ENCODE results near the gene ZNF578. TPM values are rescaled to one million over a fixed set of nuclear protein-coding genes. Genes with fewer than 3 reads are reported as not detected.
"Not testable (repeated sequence)": the region's sequence is repeated elsewhere in the genome, so short reads cannot be mapped to it uniquely, and the experiment has no call there.

Gene ZNF578
- total RNA-seq, 1 donor from 2014 or later = 0.56 TPM

GRCh38 chr19:52524086-52524485, 70.7 kb downstream of the ZNF578 start:
- no peaks in the 10 kb centered on the region for H3K9me3 Mint-ChIP-seq
- H3K27ac Mint-ChIP-seq = peak overlapping the region; percentile 56
- DNase-seq (ENCODE audit: low spot score in 2 of 2, unreplicated experiment in 2 of 2) = no peak
- H3K27me3 Mint-ChIP-seq (ENCODE audit: low read depth) = no peaks in the 10 kb centered on the region
- H3K4me3 Mint-ChIP-seq = no peak overlapping the region
- peaks cover 49% of the 10 kb centered on the region for H3K4me1 Mint-ChIP-seq
- no peak for TF ChIP-seq CTCF (IDR thresholded peaks at IDR 0.05; ENCODE audit: unreplicated experiment)
- H3K36me3 Mint-ChIP-seq = no peaks in the 10 kb centered on the region

DNA sequence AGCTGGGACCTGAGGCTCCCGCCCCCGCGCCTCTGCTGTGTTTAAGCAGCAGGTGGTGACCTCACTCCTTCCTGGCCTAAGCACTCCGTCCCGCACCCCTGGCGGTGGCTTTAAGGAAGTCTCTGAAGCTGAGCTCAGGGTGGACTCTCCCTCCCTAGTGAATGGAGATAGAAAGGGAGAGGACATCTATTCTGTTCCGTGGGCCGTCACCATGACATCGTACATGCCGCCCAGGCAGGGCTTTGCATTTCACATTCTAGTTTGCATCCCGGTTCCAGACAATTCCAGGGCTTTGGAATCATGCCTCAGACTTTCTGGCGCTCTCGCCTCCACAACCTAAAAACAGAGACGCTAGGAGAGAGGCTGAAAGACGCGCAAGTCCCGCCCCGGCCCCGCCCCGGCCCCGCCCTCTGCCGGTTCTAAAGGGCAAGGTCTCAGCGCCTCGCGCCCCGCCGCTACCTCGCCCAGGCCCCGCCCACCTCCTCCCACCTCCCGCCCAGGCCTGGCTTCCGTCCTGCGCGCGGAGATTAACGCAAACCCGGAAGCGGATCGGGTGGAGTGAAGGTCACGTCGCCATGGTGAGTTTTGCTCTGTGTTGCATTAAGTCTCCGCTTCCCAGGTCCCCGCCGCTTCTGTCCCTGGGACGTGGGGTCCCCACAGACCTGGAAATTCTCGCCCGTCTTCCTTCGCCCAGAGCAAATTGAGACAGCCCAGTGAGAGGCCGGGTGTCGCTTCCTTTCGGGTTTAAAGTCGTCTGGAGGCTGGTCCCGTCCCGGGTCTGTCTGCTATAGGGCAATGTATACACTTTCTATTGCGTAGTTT, 74.0 kb downstream of the ZNF578 start, which contains the start of gene ZNF808:
TSS of gene ZNF808 (plus strand) at position 535 of the 822 bp plus-strand sequence. CDS start 15,617 bp downstream, outside the sequence.
- Mint-ChIP-seq H3K27me3 (ENCODE audit: low read depth) (no peaks in the 10 kb centered on the region), H3K4me3 (peak within 1 kb of the TSS; percentile 98), H3K9me3 (no peaks in the 10 kb centered on the region), H3K27ac (peak within 1 kb of the TSS; percentile 99), H3K36me3 (no peaks in the 10 kb centered on the region), H3K4me1 (peaks cover 23% of the 10 kb centered on the region)
- DNase-seq (ENCODE audit: low spot score in 2 of 2, unreplicated experiment in 2 of 2) = peak; percentile 87 to 90
- TF ChIP-seq CTCF (IDR thresholded peaks at IDR 0.05; ENCODE audit: unreplicated experiment) = peak; percentile 55

DNA sequence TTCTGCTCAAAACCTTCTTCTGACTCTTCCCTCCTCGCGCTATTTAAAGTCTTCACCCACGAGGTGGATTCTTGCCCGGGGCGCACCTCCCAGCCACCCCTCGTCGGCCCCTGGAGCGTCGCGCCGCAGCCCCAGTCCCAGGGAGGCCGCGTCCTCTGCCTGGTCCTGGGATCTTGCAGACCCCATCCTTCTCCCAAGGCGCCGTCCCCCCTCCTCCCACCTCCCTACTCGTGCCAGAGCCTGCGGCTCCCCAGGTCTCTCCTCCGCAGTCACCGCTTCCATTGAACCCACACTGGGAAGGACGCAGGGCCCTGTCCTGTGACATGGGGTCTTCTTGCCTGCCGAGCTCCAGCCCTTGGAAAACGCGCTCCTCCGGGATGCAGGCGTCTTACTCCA, 74.6 kb downstream of the ZNF578 start:
- Mint-ChIP-seq H3K36me3 (no peaks in the 10 kb centered on the region), H3K27me3 (ENCODE audit: low read depth) (no peaks in the 10 kb centered on the region), H3K4me3 (peak overlapping the region; percentile 98), H3K27ac (peak overlapping the region; percentile 99), H3K4me1 (peaks cover 23% of the 10 kb centered on the region), H3K9me3 (no peaks in the 10 kb centered on the region)
- no peak for DNase-seq (ENCODE audit: low spot score in 2 of 2, unreplicated experiment in 2 of 2)
- no peak for TF ChIP-seq CTCF (IDR thresholded peaks at IDR 0.05; ENCODE audit: unreplicated experiment)

GRCh38 chr19:52532480-52532879, 79.1 kb downstream of the ZNF578 start:
- no peaks in the 10 kb centered on the region for H3K27me3 Mint-ChIP-seq (ENCODE audit: low read depth)
- H3K27ac Mint-ChIP-seq = no peak overlapping the region

DNA sequence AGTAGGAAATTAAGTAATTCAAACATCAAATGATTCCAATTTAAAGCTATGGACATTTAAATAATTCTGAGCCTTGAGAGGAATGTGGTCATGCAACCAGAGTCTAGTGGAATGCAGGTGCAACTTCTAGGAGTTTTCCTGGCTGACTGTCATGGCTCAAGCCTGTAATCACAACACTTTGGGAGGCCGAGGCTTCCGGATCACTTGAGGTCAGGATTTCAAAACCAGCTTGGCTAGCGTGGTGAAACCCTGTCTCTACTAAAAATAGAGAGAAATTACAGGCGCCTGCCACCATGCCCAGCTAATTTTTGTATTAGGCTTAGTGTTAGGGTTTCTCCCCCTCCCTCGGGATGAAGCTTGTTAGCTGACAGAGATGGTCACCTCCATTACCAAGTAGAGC, 80.5 kb downstream of the ZNF578 start:
- H3K4me3 Mint-ChIP-seq = peak overlapping the region; percentile 84
- no peak for DNase-seq (ENCODE audit: low spot score in 2 of 2, unreplicated experiment in 2 of 2)

More at GRCh38 chr19:52532480-52532879, 79.1 kb downstream of the ZNF578 start:
- H3K4me3 Mint-ChIP-seq = no peak overlapping the region
- H3K9me3 Mint-ChIP-seq = no peaks in the 10 kb centered on the region
- H3K4me1 Mint-ChIP-seq = peaks cover 36% of the 10 kb centered on the region
- no peak for TF ChIP-seq CTCF (IDR thresholded peaks at IDR 0.05; ENCODE audit: unreplicated experiment)
- DNase-seq (ENCODE audit: low spot score in 2 of 2, unreplicated experiment in 2 of 2) = no peak
- no peaks in the 10 kb centered on the region for H3K36me3 Mint-ChIP-seq

GRCh38 chr19:52535385-52535770, 82.0 kb downstream of the ZNF578 start:
- DNase-seq (ENCODE audit: low spot score in 2 of 2, unreplicated experiment in 2 of 2); H3K36me3 Mint-ChIP-seq; H3K9me3 Mint-ChIP-seq; H3K27me3 Mint-ChIP-seq (ENCODE audit: low read depth): not testable (repeated sequence)
- H3K27ac Mint-ChIP-seq = peak overlapping the region; percentile 34
- H3K4me1 Mint-ChIP-seq = peaks cover 25% of the 10 kb centered on the region
- peak overlapping the region; percentile 84 for H3K4me3 Mint-ChIP-seq

More for the DNA sequence above, 80.5 kb downstream of the ZNF578 start:
- H3K27me3 Mint-ChIP-seq (ENCODE audit: low read depth) = no peaks in the 10 kb centered on the region
- H3K4me1 Mint-ChIP-seq = peaks cover 28% of the 10 kb centered on the region
- no peaks in the 10 kb centered on the region for H3K36me3 Mint-ChIP-seq
- peak overlapping the region; percentile 85 for H3K27ac Mint-ChIP-seq
- no peak for TF ChIP-seq CTCF (IDR thresholded peaks at IDR 0.05; ENCODE audit: unreplicated experiment)
- H3K9me3 Mint-ChIP-seq = no peaks in the 10 kb centered on the region

Data from mesothelial cell of epicardium (in vitro differentiated cells).